NCI-H2107 treated with DMSO at 0.1 percent for 48 hours (cell line): ENCODE data around the gene TAOK2.

Source experiments
- DNase-seq: peaks from one replicate; lab custom pipeline; 2025; ENCODE audit not compliant: unreplicated experiment; lab: John Stamatoyannopoulos, UW

TAOK2 gene

DNA sequence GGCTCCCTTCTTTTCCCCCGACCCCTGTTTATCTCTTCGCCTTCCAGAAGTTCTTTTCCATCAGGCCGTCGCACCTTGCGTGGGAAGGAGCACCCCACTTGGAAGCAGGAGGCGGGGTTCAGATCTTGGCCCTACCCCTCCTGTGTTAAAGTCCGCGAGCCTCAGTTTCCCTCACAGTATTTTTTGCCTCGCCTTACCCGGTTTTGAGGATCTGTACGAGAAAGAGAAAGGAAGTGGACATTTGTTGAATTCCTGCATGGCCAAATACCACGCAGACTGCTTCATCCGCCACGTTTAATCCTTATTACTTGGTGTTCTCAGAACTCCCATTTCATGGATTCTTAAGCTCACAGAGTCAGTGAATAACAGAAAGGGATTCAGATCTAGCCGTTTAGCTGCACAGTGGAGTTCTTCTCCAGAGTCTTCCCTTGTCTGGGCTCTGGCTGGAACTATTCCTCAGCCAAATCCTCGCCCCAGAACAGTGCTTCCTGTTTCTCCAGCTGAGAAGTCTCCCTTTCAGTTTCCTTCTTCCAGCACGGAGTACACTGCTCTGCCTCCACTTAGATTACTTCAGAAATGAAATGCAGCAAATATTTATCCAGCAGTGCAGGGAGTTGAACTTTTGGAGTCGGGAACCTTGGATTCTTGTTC is 11.2 kb upstream of the TAOK2 start:
- no peak for DNase-seq

GRCh38 chr16:29963021-29963743 is 10.5 kb upstream of the TAOK2 start:
- no peak for DNase-seq

GRCh38 chr16:29968205-29968604 is 5.5 kb upstream of the TAOK2 start:
- no peak for DNase-seq

DNA sequence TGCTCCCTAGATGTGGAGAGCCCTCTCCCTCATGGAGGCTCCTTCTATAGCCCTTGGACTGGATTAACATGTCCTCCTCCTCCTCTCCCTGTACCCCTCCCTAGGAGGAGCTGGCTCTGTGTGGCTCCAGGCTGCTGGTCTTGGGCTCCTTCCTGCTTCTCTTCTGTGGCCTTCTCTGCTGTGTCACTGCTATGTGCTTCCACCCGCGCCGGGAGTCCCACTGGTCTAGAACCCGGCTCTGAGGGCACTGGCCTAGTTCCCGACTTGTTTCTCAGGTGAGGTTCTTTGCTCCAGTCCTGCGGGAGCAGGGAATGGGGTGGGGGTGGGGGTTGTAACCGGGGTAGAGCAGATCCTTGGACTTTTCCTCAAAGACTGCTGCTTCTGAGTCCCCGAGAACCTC is 2.4 kb upstream of the TAOK2 start:
- no peak for DNase-seq

DNA sequence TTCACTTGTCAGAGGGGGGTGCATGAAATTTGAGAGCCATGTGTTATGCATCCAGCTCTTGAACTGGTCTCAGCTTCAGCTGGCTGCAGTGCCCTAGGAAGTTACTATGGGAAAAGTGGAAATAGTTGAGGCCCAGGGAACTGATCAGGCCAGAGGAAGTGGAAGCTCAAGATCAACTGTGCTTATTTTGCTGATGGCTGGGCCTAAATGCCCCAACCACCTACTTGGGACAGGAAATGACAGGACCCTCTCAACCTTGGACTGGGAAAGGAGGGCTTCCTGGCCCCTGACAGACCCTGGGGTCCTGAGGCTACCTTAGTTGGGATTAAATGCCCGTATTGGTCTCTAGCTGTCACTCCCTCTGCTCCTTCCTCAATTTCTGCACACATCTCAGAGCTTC is 1.2 kb upstream of the TAOK2 start:
- DNase-seq, result no peak

DNA sequence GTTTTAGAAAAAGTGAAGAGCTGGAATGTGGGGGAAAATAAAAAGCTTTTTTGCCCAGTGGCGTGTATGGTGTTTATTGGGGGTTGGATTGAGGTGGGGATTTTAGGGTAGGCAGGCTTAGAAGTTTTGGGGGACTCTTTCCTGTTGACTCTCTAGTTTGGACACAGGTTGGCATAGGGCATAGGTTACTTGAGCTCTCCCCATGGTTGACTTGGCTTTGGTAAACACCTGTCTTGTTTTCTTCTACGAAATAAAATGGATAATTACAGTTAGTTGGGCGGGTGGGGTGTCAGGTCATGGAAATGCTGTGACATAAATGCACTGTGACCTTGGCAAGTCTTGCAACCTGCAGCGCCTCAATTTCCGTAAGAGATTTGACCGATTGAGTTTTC is 680 bp upstream of the TAOK2 start:
- DNase-seq, result no peak

DNA sequence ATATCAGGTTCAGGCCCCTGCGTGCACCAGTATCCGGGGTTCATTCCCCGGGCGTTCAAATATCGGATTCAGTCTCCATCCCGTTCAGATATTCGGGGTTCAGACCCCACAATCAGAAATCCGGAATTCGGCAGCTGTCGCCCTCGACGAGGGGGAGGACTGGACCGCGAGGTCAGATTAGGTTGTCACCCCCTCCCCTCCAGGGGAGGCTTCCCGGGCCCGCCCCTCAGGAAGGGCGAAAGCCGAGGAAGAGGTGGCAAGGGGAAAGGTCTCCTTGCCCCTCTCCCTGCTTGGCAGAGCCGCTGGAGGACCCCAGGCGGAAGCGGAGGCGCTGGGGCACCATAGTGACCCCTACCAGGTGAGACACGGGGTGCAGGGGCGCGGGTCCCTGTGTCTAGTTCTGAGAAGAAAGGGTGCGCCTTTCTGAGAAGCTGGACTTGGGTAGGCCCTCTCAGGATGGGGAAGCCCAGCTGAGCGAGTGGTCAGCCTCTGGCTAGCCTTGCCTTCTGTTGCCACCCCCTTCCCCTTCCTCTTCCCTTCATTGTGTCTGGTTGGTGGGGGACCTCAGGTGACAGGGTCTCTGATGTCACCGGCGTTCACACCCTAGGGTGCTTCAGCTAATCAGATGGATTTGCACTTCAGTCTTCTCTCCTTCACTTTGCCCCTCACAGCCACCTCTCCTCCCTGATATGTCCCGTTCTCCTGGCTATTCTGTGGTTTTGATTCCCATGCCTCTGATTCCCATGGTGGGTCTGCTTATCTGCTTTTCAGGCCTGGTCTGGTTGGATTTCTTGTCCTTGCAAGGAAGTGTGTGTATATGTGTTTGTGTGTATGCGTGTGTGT is 844 bp downstream of the TAOK2 start:
- DNase-seq, result no peak

- no peak for DNase-seq
Measured at GRCh38 chr16:29975134-29975538, 1.5 kb downstream of the TAOK2 start.

DNA sequence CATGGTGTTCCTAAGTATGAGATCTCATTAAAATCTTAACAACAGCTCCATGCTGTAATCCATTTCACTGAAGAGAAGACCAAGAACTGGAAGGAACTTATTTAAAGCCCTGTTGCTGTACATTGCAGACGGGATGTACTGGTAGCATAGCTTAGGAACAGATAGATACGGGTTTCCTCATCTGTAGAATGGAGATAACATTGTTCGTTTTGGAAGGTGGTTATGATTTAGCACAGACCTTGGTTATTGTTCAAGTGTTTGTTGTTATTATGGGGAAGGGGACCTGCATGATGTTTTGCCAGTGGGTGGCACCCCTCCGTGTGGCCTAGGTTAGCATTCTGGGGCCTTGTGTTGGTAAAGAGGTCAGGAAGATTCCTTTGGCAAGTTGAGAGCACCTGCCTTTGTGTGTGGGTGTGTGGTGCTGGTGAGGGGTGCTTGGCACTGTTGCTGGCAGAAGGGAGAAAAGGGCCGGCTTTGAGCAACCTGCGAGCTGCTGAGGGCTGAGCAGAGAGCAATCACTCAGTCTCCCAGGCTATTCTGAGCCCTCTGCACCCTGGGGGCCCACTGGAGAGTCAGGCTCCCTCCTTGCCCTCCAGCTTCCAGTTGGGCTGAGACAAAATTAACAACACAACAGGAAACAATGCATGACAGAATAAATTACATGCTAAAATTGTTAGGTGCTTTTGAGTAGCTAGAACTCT is 2.3 kb downstream of the TAOK2 start:
- no peak for DNase-seq

- DNase-seq, result no peak
Measured at GRCh38 chr16:29977063-29977825, 3.6 kb downstream of the TAOK2 start.

- DNase-seq, result no peak
Measured at GRCh38 chr16:29978081-29978480, 4.4 kb downstream of the TAOK2 start.

DNA sequence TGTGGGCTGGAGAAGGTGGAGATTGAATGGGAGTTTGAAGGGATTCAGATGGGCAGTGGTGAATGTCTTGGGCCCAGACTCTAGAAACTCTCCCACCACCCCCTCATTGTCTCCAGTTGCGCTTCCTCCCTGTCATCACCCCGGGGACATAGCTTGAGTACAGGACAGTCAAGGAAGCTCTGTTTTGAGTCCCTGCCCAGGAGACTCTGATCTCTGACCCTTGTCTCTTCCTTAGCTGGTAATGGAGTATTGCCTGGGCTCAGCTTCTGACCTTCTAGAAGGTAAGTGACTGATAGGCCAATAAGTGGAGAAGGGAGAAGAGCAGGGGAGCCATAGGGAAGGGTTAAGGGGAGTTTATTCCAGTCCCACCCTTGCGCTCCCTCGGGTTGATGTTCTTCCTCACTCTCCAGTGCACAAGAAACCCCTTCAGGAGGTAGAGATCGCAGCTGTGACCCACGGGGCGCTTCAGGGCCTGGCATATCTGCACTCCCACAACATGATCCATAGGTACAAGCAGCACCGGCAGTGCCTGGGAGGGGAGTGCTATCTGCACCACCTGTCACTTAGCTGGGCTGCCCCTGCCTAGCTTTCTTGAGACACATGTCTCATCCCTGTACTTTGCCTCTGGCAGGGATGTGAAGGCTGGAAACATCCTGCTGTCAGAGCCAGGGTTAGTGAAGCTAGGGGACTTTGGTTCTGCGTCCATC is 5.0 kb downstream of the TAOK2 start:
- DNase-seq, result no peak

DNA sequence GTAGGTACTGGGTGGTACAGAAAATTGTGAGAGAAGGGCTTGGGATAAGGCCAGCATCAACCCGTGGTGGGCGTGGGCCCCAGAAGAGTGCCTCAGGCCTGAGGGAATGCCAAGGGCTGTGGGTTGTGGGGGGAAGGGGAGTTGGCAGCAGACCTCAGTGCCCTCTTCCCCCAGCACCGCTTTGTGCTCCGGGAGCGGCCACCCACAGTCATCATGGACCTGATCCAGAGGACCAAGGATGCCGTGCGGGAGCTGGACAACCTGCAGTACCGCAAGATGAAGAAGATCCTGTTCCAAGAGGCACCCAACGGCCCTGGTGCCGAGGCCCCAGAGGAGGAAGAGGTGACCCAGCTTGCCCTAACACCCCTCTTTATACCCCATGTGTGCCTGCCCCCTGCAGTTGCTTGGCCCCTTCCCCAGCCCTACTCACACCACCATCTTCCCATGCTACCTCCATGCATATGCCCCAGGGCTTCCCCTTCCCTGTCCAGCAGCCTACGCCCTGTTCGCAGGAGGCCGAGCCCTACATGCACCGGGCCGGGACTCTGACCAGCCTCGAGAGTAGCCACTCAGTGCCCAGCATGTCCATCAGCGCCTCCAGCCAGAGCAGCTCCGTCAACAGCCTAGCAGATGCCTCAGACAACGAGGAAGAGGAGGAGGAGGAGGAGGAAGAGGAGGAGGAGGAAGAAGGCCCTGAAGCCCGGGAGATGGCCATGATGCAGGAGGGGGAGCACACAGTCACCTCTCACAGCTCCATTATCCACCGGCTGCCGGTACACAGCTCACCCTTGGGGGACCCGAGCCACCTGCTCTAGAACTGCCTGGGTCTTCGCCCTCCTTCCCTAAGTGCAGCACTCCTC is 9.1 kb downstream of the TAOK2 start:
- no peak for DNase-seq

DNA sequence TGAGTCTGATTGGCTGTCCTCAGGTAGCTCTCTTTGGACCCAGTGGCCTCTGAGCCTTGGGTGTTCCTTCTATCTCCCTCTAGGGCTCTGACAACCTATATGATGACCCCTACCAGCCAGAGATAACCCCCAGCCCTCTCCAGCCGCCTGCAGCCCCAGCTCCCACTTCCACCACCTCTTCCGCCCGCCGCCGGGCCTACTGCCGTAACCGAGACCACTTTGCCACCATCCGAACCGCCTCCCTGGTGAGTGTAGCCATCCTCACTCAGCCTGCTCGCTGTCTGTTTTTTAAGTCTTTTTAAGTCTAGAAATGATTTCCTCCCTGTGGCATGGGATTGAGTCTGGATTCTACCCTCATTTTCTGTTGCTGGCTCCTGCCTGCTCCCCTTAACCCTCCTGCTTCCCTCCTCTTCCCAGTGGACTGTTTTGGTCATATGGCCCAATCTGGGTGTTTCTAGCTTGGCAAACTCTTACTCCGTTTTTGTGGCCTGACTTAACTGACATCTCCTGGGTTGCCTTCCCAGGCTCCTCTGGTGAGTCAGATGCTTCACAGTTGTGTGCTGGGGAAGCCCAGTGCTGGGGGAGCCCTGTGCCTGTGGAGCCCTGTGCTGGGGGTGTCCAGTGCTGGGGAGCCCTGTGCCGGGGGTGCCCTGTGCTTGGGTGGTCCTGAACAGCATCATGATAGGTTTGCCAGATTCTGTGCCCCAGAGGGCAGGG is 9.9 kb downstream of the TAOK2 start:
- no peak for DNase-seq

- no peak for DNase-seq
Measured at GRCh38 chr16:29984137-29984763, 10.6 kb downstream of the TAOK2 start.

DNA sequence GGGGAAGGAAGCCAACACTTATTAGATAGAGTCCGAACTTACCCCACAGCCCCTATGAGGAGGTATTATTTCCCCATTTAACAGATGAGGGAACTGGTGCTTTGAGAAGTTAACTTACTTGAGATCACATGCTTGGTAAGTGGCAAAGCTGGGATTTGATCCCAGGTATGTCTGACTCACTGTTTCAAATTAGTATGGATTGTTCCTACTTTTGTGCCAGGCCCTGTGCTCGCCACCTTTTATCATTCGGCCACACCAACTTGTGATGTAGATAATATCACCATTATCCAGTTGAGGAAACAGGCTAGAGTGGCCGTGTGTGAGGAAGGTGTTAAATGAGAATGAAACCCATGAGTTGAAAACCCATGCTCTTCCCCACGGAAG is 11.1 kb downstream of the TAOK2 start:
- no peak for DNase-seq

GRCh38 chr16:29985271-29985811 is 11.7 kb downstream of the TAOK2 start:
- no peak for DNase-seq

DNA sequence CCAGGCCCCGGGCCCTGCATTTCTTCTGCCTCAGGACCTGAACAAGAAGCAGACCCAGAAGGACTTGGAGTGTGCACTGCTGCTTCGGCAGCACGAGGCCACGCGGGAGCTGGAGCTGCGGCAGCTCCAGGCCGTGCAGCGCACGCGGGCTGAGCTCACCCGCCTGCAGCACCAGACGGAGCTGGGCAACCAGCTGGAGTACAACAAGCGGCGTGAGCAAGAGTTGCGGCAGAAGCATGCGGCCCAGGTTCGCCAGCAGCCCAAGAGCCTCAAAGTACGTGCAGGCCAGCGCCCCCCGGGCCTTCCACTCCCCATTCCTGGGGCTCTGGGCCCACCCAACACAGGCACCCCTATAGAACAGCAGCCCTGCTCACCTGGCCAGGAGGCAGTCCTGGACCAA is 12.6 kb downstream of the TAOK2 start:
- no peak for DNase-seq
